CD4-positive, alpha-beta T cell treated with Interleukin-4 for 4 hours (primary cell): Measurements from ENCODE around the gene TANC1.
"Not testable (repeated sequence)": the region's sequence is repeated elsewhere in the genome, so short reads cannot be mapped to it uniquely, and the experiment has no call there.

Experiments
- DNase-seq: peaks from one replicate; pipeline ENCODE4 v3.0.0-alpha.2; 2020

TANC1 gene

GRCh38 chr2:159124931-159125467 lies 156.6 kb downstream of the TANC1 start:
- DNase-seq = no peak

- DNase-seq = no peak
Measured at GRCh38 chr2:159125858-159126257, 157.4 kb downstream of the TANC1 start.

GRCh38 chr2:159126432-159127022 lies 158.1 kb downstream of the TANC1 start:
- DNase-seq = no peak

GRCh38 chr2:159128191-159128590 lies 159.8 kb downstream of the TANC1 start:
- no peak for DNase-seq

- DNase-seq = no peak
Measured at GRCh38 chr2:159129269-159129668, 160.8 kb downstream of the TANC1 start.

GRCh38 chr2:159129824-159130223 lies 161.4 kb downstream of the TANC1 start:
- DNase-seq = no peak

GRCh38 chr2:159130302-159130701 lies 161.9 kb downstream of the TANC1 start:
- DNase-seq = no peak

GRCh38 chr2:159131267-159131913 lies 162.9 kb downstream of the TANC1 start:
- no peak for DNase-seq

- no peak for DNase-seq
Measured at GRCh38 chr2:159131914-159132281, 163.5 kb downstream of the TANC1 start.

- no peak for DNase-seq
Measured at GRCh38 chr2:159133797-159134196, 165.4 kb downstream of the TANC1 start.

- no peak for DNase-seq
Measured at GRCh38 chr2:159134979-159135378, 166.5 kb downstream of the TANC1 start.

- no peak for DNase-seq
Measured at GRCh38 chr2:159136391-159136790, 168.0 kb downstream of the TANC1 start.

- DNase-seq = no peak
Measured at GRCh38 chr2:159137511-159138241, 169.2 kb downstream of the TANC1 start.

GRCh38 chr2:159138642-159139182 lies 170.3 kb downstream of the TANC1 start:
- DNase-seq = no peak

- no peak for DNase-seq
Measured at GRCh38 chr2:159139216-159139933, 170.9 kb downstream of the TANC1 start.

GRCh38 chr2:159140070-159140769 lies 171.8 kb downstream of the TANC1 start:
- no peak for DNase-seq

- not testable (repeated sequence) for DNase-seq
Measured at GRCh38 chr2:159140821-159141220, 172.4 kb downstream of the TANC1 start.

GRCh38 chr2:159144776-159145614 lies 176.6 kb downstream of the TANC1 start:
- peak; percentile 33 for DNase-seq

- no peak for DNase-seq
Measured at GRCh38 chr2:159145745-159146354, 177.4 kb downstream of the TANC1 start.

GRCh38 chr2:159146996-159147666 lies 178.7 kb downstream of the TANC1 start:
- DNase-seq = no peak
